GM19468 (cell line): Measurements from ENCODE around the gene ODF4.
"Not testable (repeated sequence)": the region's sequence is repeated elsewhere in the genome, so short reads cannot be mapped to it uniquely, and the experiment has no call there.

Source experiments
- ATAC-seq: cut with Tn5 transposase; IDR thresholded peaks from one replicate; pipeline ENCODE4 v1.9.1; 2021; ENCODE audit warnings: mild to moderate bottlenecking, moderate library complexity, moderate number of reproducible peaks; ENCODE audit not compliant: unreplicated experiment; ENCODE audit errors: extremely low read depth

ODF4 gene

DNA sequence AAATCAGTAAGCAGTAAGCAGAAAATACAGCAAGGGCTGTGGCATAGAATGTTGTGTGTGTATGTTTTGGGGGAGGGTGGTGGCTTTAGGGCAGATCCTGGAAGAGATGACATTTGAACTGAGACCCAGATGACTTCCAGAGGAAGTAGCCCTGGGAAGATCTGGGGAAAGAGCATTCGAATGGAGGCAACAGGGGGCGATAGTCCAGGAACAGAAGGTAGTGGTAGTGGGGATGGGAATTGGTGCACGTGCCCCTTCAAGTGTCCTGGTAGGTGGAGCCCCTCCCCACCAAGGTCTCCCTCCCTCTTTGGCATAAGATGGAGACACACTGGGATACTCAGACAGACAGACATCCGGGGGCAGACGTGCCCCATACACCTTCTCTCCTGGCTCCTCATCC lies 15.5 kb upstream of the ODF4 start:
- ATAC-seq: no peak

DNA sequence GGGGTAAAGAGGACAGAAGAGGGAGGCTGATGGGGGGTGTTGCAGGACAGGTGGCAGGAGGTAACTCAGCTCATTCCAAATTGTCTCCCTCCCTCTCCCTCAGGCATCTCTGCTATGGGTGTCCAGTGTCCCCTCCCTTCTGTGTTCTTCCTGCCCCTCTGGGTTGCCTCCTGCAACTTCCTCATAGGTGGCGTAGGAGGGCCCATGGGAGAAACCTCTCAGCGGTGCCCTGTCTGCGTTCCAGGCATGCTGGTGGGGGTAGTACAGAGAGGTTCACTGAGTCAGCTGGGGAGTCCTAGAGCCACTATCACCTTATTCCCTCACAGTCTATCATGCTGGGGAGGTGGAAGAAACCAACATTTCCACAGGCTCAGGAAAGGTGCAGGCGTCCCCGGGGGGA lies 14.7 kb upstream of the ODF4 start:
- ATAC-seq: no peak

DNA sequence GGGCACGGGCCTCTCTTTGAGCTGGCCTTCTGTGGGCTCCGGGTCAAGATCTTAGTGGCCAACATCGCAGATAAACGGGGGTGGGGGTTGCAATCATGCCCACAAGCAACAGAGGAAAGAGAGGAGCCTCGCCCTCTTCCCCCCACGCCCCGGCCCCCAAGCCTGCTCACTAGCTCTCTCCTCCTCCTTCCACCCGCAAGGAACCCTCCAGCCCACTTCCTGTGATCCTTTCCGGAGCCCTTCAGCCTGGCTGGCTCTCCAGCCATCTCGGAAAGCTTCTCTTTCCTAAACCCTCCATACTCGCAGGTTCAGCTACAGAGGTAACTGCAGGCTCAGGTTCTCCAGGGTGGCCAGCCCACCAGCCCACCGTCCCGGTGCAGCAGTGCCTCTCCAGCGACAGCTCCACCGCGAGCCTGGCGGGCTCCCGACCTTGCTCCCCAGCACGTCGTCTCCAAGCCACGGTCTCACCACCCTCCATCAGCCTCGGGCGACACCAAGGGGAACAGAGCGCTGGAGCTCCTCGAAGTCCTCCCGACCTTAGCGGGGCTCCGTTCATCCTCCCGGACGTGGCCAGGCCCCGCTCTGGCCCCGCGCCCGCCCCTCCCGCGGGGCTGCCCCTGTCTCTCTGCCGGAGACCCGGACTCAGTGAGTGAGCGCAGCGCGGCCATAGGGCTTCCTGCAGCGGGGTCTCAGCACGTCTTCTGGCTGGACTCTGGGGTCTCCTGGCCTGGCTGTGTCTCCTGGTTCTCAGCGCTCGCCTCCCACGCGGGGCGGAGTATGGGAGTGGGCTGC lies 12.9 kb upstream of the ODF4 start:
- ATAC-seq: no peak

DNA sequence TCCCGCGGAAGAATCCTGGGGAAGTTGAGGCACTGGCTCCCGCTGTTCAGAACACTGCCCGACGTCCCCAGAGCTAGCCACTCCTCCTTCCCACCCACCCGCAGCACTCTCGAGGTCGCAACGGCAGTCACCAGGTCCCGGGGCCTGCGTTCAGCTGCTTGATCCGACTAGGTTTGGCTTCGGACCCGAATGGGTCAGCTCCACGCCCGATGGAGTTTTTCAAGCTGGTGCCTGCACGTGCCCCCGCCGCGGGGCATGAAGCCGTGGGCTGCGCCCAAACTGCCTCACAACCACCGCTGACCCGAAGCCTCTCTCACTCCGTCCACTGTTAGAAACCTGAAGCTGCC lies 12.4 kb upstream of the ODF4 start:
- no peak for ATAC-seq

DNA sequence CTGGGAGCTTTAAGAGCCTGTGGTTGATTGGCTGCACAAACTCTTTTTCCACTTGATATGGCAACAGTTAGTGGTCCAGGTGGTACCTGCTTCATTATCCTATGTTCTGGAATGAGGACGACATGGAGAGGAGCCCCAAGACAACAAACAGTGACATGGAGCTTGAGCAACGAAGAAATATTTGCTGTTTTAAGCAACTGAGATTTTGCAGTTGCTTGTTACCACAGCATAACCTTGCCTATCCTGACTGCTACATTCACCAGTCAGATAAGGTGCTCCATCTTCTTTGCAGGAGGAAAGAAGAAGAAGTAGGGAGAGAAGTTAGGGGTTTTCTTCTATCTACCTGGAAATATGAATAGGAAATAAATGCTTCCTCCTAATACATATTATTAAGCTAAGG lies 7.5 kb upstream of the ODF4 start:
- ATAC-seq: no peak

DNA sequence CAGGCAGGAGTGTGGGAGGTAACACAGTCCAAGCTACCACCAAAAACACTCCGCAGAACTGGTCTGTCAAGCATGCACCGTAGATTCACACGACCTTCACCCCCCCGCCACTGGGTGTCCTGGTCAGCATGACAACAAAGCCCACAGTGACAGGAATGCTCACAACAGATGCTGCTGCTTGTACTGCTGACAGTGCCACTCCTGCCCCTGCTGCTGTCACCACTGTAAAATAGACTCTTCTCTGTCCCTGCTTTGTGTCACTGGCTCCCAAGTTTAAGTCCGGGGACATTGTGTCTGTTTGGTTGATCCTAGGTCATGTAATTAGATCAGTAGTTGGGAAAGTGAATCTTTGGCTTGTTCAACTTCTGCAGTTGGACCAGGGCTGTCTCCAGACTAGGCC lies 7.0 kb upstream of the ODF4 start:
- no peak for ATAC-seq

DNA sequence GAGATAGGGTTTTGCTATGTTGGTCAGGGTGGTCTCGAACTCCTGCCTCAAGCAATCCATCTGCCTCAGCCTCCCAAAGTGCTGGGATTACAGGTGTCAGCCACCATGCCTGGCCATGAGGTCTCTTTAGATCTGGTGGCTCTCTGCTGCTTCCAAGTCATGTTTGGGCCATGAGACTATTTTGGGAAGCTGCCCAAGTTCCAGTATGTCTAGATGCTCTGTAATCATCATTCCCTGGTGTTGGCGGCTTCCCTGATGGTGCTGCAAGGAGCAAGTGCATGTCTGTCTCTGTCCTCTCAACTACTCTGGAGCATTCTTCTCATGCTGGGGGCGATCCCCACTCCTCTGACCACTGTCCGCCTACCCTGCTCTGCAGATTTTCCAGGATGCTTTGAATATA lies 6.4 kb upstream of the ODF4 start:
- ATAC-seq: no peak

DNA sequence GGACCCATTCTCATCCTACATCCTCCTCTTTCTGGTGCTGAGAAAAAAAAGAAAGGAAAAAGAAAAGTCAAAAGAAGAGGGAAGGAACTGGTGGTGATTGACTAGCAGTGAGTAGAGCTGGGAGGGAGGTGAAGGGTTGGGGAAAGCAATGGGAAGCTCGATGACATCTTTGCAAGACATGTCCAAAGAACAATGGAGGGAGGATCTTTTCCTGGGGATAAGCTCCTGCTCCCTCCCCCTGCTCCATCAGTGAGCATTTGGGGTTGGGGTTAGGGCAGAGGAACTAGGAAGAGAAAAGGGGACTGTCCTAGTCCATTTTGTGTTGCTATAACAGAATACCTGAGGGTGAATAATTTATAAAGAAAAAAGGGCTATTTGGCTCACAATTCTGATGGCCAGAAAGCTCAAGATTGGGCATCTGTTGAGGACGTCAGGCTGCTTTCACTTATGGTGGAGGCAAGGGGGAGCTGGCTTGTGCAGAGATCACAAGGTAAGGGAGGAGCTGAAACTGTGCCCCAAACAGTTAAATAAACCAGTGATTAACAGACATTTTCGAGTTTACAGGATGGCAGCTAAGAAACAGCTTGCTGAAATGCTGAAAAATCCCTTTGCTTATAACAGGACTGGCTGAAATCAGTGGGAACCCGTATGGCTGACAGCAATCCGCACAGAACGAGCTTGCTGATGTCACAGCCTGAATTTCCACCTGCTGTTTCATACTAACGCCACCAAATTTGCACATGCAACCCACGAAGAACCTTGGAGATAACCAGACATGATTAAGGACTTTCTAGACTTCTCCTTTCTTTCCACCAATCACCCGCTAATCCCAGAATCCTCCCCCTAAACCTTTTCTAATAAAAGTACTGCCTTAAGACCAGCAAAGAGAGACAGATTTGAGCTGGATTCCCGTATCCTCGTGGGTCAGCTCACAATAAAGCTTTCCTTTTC lies 1.6 kb upstream of the ODF4 start:
- ATAC-seq: no peak

DNA sequence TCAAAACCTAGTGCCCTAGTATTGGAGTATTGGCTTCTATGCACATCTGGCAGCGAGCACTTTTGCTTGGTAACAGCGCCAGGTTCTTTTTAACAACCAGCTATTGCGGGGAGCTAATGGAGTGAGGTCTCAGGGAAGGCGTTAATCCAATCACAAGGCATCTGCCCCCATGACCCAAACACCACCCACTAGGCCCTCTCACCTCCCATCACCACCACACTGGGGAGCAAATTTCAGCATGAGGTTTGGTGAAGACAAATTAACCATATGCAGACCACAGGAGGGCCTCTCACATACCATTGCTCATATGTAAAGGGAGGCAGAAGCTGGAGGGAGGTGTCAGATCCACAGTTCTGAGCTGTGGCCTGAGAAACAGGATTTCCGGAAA lies 893 bp upstream of the ODF4 start:
- no peak for ATAC-seq

DNA sequence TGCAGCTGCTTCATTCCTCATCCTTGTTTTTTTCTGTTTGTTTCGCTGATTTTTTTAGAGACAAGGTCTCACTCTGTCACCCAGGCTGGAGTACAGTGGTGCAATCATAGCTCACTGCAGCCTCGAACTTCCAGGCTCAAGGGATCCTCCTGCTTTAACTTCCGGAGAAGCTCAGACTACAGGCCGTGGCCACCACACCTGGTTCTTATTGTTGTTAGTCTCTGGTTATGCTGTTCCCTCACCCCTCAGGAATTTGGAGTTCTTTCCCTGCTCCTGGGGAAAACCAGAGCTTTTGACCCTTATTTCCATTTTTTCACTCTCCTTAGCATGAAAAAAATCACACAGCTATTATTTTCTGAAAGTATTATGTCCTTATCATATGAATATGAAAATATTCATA lies 1.8 kb downstream of the ODF4 start:
- ATAC-seq: no peak

DNA sequence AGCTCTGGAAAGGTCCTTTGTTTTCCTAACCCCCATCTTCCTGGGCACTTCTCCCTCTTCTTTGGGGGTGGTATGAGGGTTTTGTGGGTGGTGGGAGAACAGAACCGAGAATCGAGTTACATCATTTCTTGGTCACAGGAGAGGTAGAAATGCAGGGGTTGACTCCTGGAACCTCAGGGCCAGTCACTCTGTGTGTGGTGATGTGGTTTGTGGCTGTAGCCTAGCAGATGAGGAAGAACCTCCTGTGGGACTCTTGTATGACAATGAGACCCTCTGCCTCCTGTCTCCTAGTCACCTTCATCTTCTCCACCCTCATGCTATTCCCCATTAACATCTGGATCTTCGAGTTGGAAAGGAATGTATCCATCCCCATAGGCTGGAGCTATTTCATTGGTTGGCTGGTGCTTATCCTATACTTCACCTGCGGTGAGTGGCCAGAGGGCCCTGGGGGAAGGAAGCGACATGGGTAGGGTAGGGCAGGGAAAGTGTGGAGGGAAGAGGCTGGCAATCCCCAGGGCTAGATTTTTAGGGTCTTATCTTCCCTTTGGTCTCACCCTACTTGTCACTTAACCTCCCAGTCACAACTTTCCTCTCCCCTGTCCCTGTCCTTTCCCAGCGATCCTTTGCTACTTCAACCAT lies 5.5 kb downstream of the ODF4 start:
- ATAC-seq: no peak

DNA sequence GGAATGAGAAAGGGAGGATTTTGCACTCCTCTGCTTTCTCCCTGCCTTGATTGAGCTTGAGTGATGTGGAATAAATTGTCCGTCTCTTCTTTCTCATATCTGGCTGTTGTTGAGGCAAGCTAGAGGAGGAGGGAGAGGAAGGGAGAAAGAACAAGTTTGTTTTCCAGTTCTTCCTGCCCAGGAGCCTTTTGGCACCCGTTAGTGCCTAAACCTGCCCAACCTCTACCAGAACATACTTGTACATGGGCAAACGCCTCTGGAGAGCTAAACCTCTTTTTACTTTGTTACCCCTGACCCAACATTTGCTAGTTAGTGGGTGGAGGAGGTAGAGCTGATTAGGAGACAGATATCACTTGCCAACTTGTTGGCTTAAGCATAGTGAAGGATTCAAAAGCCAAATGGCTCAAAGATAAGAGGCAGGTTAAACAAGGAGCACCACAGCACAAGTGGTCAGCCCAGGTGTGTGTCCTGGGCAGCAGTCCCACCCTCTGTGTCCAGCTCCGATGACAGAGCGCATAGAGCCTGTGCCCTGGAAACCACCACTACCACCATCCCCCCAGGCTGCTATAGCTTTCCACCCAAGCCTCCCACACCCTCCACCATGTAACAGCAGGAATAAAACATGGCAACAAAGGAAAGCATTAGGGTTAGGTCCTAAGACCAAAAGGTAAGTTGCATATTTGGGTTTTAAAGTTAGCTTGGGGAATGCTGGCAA lies 6.5 kb downstream of the ODF4 start:
- ATAC-seq: no peak

DNA sequence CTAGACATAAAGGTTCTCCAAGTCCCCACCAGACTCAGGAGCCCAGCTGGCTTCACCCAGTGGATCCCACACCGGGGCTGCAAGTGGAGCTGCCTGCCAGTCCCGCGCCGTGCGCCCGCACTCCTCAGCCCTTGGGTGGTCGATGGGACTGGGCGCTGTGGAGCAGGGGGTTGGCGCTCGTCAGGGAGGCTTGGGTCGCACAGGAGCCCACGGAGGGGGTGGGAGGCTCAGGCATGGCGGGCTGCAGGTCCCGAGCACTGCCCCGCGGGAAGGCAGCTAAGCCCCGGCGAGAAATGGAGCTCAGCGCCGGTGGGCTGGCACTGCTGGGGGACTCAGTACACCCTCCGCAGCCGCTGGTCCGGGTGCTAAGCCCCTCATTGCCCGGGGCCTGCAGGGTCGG lies 7.4 kb downstream of the ODF4 start:
- ATAC-seq: not testable (repeated sequence)

DNA sequence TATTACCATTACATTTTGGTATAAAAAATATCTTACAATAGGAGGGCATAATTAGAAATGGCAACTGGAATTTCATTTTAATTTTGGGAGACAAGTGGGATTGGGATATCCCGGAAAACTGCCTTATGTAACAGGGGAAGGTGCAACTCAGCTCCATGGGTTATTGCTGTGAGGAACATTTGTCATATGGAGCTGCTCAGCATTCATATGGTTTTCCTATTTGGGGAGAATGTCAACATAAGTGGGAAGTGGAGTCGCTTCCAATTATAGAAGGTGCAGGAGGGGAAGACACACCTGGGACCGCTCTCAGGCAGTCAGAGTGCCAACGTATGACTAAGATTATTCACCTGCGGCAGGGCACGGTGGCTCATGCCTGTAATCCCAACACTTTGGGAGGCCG lies 10.7 kb downstream of the ODF4 start:
- ATAC-seq: no peak

DNA sequence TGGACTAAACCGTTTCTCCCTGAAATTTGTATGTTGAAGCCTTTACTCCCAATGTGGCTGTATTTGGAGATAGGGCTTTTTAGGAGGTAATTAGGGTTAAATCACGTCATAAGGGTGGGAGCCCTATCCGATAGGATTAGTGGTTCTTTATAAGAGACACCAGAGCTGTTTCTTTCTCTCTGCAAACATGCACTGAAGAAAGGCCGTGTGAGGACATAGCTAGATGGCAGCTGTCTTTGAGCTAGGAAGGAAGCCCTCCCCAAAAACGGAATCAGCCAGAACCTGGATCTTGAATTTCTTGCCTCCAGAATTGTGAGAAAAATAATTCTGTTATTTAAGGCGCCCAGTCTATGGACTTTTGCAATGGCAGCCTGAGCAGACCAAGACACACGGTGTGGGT lies 14.1 kb downstream of the ODF4 start:
- ATAC-seq: no peak

DNA sequence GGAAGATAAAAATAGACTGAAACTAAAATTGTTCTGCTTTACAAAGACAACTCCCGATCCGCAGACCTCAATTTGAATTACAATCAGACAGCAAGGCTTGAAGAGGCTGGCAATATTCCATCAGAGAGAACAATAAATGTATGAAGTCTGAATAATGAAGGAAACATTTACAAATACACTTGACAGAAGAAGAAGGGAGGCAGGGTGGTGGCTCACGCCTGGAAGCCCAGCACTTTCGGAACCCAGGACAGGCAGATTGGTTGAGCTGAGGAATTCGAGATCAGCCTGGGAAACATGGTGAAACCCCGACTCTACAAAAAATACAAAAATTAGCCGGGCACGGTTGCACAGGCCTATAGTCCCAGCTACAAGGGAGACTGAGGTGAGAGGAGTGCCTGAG lies 14.6 kb downstream of the ODF4 start:
- ATAC-seq: no peak

DNA sequence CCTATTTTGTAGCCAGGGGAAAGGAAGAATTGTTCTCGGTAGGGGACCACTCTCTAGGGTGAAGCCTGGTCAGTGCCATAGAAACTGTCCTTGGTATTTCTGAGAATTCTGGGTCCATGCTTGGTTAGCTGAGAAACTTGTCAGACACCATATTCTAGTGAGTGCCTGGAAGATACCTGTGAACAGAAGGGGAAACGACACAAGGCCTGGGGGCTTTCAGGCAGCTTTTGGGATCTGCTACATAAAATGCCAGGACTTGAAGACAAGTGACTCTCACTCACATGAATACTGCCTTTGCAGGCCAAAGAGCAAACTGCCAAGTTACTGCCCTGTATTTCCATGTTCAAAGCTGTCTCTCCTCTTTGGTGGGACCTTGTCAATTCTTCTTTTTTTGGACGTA lies 18.3 kb downstream of the ODF4 start:
- ATAC-seq: no peak

DNA sequence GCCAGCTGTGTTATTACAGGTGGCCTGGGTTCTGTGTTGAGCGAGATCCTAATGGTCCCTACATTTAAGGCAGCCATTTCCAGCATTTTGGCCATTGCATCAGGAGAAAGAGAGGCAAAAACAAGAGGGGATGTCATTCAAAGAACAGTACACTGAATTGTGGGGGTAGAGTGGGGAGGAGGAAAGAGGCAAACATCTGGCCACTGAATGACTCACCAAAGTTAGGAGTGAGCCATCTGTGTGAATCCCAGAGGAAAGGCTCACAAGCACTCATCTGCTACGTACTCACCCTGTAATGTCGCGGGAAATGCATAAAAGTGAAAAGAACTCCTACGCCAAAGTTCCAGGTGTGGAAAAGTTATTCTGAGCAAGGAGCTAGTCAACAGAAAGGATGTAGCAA lies 20.1 kb downstream of the ODF4 start:
- ATAC-seq: no peak

DNA sequence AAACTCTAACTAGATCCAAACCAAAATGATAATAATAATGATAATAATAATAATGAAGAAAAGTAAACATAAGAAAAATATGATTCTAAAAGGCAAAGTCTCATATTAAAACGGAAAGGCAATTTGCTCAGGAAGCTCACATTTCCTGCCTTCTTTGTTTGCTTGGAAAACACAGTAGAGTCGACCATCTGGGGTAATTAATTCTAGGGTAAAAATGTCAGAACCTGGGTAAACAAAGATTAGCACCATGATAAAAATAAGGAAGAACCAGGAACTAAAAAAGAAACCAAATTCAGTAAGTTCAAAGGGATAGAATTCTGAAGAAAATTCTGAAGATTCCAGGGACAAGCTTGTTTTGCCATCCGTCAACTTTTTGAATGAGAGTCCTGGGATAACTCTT lies 20.6 kb downstream of the ODF4 start:
- no peak for ATAC-seq

DNA sequence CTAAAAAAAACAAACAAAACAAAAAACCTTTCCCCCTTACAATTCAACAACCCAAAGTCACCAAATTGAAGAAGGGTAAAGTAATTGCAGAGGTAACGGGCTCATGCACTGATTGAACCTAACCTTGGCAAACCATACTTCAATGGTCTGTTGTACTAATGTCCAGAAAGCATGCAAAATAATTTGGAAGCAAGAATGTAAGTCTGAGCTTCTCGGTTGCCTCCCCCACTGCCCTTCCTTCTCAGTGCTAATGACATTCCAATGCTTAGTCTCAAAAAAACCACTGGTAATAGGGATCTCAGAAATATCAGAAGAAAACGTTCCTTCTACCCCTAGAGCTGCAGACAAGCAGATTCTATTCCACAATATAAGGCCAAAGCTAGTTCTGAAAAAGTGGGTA lies 21.1 kb downstream of the ODF4 start:
- no peak for ATAC-seq
